Dermis blood vessel endothelial cell (primary cell): ENCODE data around the gene CREM. TPM values are rescaled to one million over a fixed set of nuclear protein-coding genes. Genes with fewer than 3 reads are reported as not detected.

Experiments used
- DNase-seq: peaks from one replicate; pipeline ENCODE4 v3.0.0; 2010
- total RNA-seq: library from RNA; depleted of rRNA; stranded (reverse); fragments of >200 nt; gene quantifications from 2 replicates; pipeline ENCODE4 v1.2.3, GENCODE V29; 2014

The CREM gene
- total RNA-seq, 1 donor from 2014 or later = 106 TPM

DNA sequence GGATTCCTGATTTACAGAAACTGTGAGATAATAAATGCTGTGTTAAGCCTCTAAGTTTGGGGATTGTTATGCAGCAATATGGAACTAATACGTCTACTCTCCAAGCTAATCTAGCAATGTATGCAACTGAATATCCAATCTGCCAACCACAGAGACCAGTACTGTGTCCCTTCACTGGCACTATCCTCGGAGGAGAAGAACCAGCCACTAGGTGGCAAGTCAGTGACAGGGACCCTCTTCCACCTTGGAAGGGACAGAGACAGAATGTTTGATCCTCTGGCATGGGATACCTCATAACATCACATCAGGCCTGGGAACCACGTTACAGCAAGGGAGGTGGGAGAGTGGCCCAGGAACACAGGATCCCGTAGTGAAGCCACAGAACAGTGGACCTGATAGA, 96.4 kb downstream of the CREM start:
- DNase-seq = no peak

DNA sequence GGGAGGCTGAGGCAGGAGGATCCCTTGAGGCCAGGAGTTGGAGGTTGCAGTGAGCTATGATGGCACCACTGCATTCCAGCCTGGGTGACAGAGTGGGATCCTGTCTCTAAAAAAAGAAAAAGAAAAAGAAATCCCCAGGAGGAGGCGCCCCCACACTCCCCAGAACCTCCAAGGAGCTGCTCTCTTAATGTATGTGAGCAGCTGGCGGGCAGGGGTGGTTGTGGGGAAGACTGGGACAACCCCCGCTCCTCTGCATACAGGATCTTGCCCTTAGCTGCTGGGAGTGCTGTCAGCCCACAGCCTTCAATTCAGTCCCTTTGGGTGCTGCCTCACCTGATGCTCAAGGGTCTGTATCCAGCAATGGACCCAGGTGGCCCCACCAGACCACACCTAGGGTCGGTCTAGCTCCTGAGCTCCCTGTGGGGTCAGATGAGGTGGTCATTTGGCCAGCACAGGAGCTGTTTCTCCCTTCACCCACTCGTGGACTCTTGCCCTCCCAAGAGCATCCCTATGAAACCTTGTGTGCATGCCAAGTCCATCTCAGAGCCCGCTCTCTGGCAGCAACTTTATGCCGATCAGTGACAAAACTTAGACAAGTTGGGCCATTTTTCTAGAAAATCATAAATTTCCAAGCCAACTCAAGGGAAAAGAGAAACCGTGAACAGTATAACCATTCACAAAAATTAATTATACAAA, 97.5 kb downstream of the CREM start:
- no peak for DNase-seq

- peak; percentile 96 for DNase-seq
Observed at GRCh38 chr10:35225204-35225603, 98.6 kb downstream of the CREM start.

DNA sequence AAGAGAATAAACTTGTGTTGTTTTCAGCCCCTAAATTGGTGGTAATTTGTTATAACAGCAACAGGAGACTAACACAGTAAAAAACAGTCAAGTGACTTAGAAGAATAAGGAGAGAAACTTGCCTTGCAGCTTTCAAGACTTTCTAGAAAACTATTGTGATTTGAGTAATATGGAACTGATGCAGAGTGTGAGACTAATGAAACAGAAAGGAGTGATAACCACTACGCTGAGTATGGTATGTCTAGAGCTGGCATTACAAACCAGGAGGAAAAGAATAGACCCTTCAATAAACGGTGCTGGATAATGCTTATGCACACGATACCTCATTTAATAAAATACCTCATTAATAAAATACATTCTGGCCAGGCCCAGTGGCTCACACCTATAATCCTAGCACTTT, 99.9 kb downstream of the CREM start:
- DNase-seq = no peak

GRCh38 chr10:35228058-35228457, 101.4 kb downstream of the CREM start:
- DNase-seq = no peak

DNA sequence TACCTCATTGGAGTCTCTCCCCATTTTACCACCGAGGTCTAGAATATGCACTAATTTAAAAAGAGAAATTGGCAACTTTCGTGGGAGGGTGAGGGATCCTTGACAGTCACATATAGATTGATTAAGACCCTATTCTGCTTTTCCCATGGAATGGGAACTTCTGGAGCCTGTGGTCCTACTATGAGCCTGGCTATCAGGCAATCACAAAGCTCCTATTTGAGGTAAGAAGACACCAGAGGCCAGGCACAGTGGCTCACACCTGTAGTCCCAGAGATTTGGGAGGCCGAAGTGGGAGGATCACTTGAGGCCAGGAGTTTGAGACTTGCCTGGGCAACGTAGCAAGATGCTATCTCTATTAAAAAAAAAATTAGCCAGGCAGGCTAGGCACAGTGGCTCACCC, 105.0 kb downstream of the CREM start:
- DNase-seq = no peak

GRCh38 chr10:35232527-35232926, 105.9 kb downstream of the CREM start:
- no peak for DNase-seq

- no peak for DNase-seq
Observed at GRCh38 chr10:35234073-35234472, 107.4 kb downstream of the CREM start.

DNA sequence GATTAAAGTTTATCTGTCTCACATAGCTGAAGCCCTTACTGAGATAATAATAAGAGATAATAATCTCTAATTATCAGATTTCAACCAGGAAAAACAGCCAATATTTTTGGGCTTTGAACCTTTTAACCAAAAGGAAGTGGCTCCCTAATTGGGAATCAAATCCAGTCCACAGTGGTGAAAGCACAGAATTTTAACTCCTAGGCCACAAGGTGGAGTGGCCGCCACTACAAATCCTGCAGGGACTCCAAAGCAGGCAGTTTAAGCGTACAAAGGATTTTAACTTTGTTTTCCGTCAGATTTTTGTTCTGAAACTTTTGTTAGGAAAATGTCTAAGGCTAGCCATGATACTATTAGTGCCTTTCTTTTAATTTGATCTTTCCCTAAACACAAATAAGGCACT, 110.1 kb downstream of the CREM start:
- peak; percentile 57 for DNase-seq

- DNase-seq = no peak
Observed at GRCh38 chr10:35237766-35238512, 111.3 kb downstream of the CREM start.

GRCh38 chr10:35244549-35244948, 117.9 kb downstream of the CREM start:
- no peak for DNase-seq

DNA sequence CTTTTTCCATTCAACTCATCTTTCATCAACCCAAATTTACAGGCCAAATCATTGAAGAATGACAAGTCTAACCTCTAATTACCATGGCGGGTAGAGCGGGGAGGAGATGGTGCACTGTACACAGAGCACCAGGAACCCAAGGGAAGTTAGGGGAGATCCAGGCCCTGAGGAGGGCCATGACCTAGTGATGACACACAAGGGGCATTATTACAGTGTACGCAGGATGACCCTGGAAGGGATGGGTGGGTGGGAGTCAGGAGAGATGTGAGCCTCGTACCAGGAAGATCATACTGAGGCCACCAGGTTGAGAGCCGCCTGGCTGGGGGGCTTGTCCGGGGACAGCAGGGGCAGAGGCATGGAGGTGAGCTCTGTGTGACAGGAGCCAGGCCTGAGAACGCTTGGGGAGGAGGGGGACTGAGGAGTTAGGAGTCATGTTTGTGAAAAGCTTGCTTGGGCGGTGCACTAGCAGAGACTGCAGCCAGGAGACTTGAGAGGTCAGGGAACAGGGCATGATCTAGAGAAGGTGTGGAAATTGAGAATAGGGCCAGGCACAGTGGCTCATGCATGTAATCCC, 120.2 kb downstream of the CREM start:
- no peak for DNase-seq

DNA sequence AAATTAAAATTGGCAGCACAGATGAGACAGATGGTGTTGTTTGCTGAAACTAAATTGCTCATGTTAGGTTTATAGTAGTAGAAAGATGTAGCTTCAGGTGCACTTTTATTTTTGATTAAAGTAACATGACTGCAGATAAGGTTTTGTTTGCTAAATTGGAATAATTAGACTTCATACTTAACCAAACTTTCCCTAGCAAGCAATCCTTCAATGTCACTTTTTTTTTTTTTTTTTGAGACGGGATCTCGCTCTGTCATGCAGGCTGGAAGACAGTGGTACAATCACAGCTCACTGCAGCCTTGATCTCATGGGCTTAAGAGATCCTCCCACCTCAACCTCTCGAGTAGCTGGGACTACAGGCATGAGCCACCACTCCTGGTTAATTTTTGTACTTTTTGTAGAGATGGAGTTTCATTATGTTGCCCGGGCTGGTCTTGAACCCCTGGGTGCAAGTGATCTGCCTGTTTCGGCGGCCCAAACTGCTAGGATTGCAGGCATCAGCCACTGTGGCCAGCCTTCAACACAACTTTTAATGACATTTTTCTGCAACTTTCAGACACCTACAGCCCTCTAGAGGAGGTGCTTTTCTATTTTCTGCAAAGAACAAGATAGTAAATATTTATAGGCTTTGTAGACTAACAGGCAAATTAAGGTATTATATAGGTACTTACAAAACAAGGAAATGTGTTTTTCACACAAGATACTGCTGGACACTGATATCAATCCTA, 124.9 kb downstream of the CREM start:
- DNase-seq = no peak

- DNase-seq = no peak
Observed at GRCh38 chr10:35257057-35257983, 130.7 kb downstream of the CREM start.

DNA sequence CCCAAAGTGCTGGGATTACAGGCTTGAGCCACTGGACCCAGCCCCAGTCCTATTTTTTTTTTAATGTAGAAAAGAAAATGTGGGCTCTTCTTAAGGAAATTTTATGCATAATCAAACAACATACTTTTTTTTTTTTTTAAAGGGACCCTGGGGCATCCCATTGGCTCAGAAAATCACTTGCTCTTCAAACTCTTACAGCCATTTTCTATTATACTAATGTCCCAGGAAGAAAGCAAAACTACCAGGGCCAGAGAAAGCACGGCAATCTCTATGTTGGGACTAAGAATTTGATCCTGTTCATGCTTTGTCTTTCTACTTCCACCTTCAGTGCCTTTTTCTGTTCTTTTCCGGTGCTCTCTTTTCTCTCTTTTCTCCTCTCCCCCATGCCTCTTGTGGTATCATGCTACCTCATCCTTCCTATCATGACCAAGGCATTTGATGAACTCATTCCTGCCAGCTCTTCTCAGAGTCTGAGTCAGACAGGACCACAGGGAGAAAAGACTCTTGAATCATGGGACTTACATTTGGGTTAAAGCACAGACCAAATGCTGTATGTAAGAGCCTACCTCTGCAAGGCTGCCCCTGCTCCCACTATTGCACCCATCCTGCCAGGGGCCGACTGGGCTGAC, 133.2 kb downstream of the CREM start:
- DNase-seq = peak; percentile 17

DNA sequence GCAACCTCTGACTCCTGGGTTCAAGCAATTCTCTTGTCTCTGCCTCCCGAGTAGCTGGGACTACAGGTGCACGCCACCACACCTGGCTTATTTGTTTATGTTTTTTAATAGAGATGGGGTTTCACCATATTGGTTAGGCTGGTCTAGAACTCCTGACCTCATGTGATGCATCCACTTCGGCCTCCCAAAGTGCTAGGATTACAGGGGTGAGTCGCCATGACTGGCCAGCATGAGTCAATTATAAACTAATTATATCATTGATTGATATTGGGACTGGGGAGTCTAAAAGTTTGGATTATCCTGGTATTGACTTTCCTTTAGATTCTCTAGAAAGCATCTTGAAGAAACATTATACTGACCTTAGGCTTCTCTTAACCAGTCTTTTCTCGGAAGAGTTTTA, 135.8 kb downstream of the CREM start:
- DNase-seq = no peak

Other genes with a start within 250 kb of the CREM start
- gene CUL2, start 36.5 kb upstream of the CREM start, total RNA-seq = 26.9 and 57.9 TPM in 2 replicates
- 99.4 and 124 TPM in 2 replicates for gene CCNY, start 209.7 kb downstream of the CREM start, total RNA-seq